ENCODE measurements around the gene FAM156B.
"Not testable (repeated sequence)": the region's sequence is repeated elsewhere in the genome, so short reads cannot be mapped to it uniquely, and the experiment has no call there.

GRCh38 chrX:52873825-52874224, 23.3 kb upstream of the FAM156B start:
- not testable (repeated sequence) for TF ChIP-seq CTCF (IDR thresholded peaks at IDR 0.05); POLR2A (IDR thresholded peaks at IDR 0.05); POLR2AphosphoS5 (IDR thresholded peaks at IDR 0.05); EP300 (IDR thresholded peaks at IDR 0.05; ENCODE audit: low read depth)

All from transverse colon (tissue), 4 donors.